Lung (tissue), 12 donors: ENCODE data around the gene DPF1. TPM values are rescaled to one million over a fixed set of nuclear protein-coding genes. Genes with fewer than 3 reads are reported as not detected.

Experiments
- ATAC-seq: fragments of 200-7000 bp; cut with Tn5 transposase; one replicate; pipeline ENCODE4 v1.9.1; 2020; ENCODE audit warnings: moderate number of reproducible peaks; ENCODE audit not compliant: insufficient read depth, low FRiP score
- DNase-seq, 3 donors: peaks; one replicate each; pipeline ENCODE4 v3.0.0-alpha.2; 2013 to 2017
- H3K27ac ChIP-seq, 2 donors: one replicate each; pipeline ENCODE4 v1.5.1; 2013; ENCODE audit warnings: mild to moderate bottlenecking in 2 of 2, moderate library complexity in 2 of 2, control low read depth in 1 of 2, inconsistent platforms in 1 of 2, low read depth in 1 of 2, low read length in 1 of 2
- H3K27me3 ChIP-seq, 3 donors: one replicate each; pipeline ENCODE4 v1.5.1; 2013; ENCODE audit warnings: low read length in 2 of 3; ENCODE audit not compliant: control insufficient read depth in 3 of 3, insufficient read depth in 3 of 3
- H3K36me3 ChIP-seq, 4 donors: one replicate each; pipeline ENCODE4 v1.5.1; 2013; ENCODE audit warnings: low read length in 4 of 4, mild to moderate bottlenecking in 1 of 4, moderate library complexity in 1 of 4; ENCODE audit not compliant: control insufficient read depth in 4 of 4, insufficient read depth in 4 of 4
- H3K4me1 ChIP-seq, 5 donors: one replicate each; pipeline ENCODE4 v1.5.1; 2013; ENCODE audit warnings: low read length in 5 of 5, mild to moderate bottlenecking in 2 of 5, moderate library complexity in 1 of 5; ENCODE audit not compliant: control insufficient read depth in 5 of 5, insufficient read depth in 5 of 5
- H3K4me3 ChIP-seq: one replicate; pipeline ENCODE4 v1.5.1; 2013; ENCODE audit warnings: mild to moderate bottlenecking, control low read depth, moderate library complexity
- H3K9ac ChIP-seq, 2 donors: one replicate each; pipeline ENCODE4 v1.5.1; 2013; ENCODE audit warnings: low read length in 2 of 2, control low read depth in 1 of 2; ENCODE audit not compliant: insufficient read depth in 1 of 2
- H3K9me3 ChIP-seq, 4 donors: one replicate each; pipeline ENCODE4 v1.5.1; 2013; ENCODE audit warnings: low read length in 3 of 4, mild to moderate bottlenecking in 1 of 4, moderate library complexity in 1 of 4; ENCODE audit not compliant: control insufficient read depth in 4 of 4, insufficient read depth in 3 of 4
- CTCF ChIP-seq: IDR thresholded peaks from 2 replicates; pipeline ENCODE4 v1.5.1; 2012; ENCODE audit warnings: mild to moderate bottlenecking; ENCODE audit errors: control extremely low read depth, extremely low read depth
- WGBS, 2 donors: extraction: QIAGEN DNeasy Blood & Tissue Kit; methylation state at CpG; one replicate each; pipeline ENCODE4 v1.1.7; 2013; 5-methylcytosine and 5-hydroxymethylcytosine counted together
- polyA plus RNA-seq, 2 donors: library from polyadenylated mRNA; stranded (reverse); fragments of 200-250 nt; gene quantifications; one replicate each; pipeline ENCODE4 v1.2.1, GENCODE V29; 2013
- total RNA-seq, 2 donors: library from RNA; depleted of rRNA in 1 of 2; stranded (reverse); fragments of >200 nt in 1 of 2; gene quantifications; one replicate each; pipeline ENCODE4 v1.2.1, GENCODE V29; 2014 to 2021
- donor health status: control.
- donor health status: control.
- donor health status: Bipolar disorder and iron deficiency.
- donor health status: healthy.
- donor health status: DM: yes; HTN: yes; CAD: no.

DPF1 gene
- total and polyA plus RNA-seq, 4 donors = 1.3 to 1.7 (median 1.4) TPM; not detected in 1

GRCh38 chr19:38208571-38208970 lies 15.5 kb downstream of the DPF1 start:
- H3K9me3 ChIP-seq = peaks cover 0 to 13% (median 0%) of the 10 kb centered on the region in 4 donors
- no peak overlapping the region for H3K4me3 ChIP-seq
- peaks cover 1 to 25% (median 6%) of the 10 kb centered on the region in 4 donors for H3K36me3 ChIP-seq
- peaks cover 0 to 5% (median 0%) of the 10 kb centered on the region in 3 donors for H3K27me3 ChIP-seq
- ATAC-seq (no peak), DNase-seq (no peak)
- no peak overlapping the region for H3K27ac ChIP-seq
- H3K4me1 ChIP-seq = peaks cover 3 to 32% (median 9%) of the 10 kb centered on the region in 5 donors
- TF ChIP-seq CTCF = no peak
- H3K9ac ChIP-seq = no peak overlapping the region
- 89 to 90% methylated on average over 3 of the region's 3 CpGs for WGBS, 2 donors

GRCh38 chr19:38207543-38207942 lies 16.5 kb downstream of the DPF1 start:
- WGBS, 2 donors = 76 to 77% methylated on average over 10 to 12 of the region's 12 CpGs
- no peak for DNase-seq
- no peak for TF ChIP-seq CTCF

GRCh38 chr19:38206928-38207327 lies 17.1 kb downstream of the DPF1 start:
- Histone ChIP-seq H3K9me3 (peaks cover 0 to 13% (median 0%) of the 10 kb centered on the region in 4 donors), H3K4me3 (no peak overlapping the region), H3K4me1 (peaks cover 3 to 32% (median 9%) of the 10 kb centered on the region in 5 donors), H3K27ac (no peak overlapping the region), H3K9ac (no peak overlapping the region), H3K27me3 (peaks cover 0 to 5% (median 0%) of the 10 kb centered on the region in 3 donors), H3K36me3 (peaks cover 5 to 37% (median 9%) of the 10 kb centered on the region in 4 donors)
- no peak for ATAC-seq
- WGBS, 2 donors = 91 to 95% methylated on average over 16 of the region's 16 CpGs
- no peak for DNase-seq
- TF ChIP-seq CTCF = no peak

More at GRCh38 chr19:38207543-38207942, 16.5 kb downstream of the DPF1 start:
- Histone ChIP-seq H3K27me3 (peaks cover 0 to 5% (median 0%) of the 10 kb centered on the region in 3 donors), H3K9ac (no peak overlapping the region), H3K4me1 (peaks cover 3 to 32% (median 9%) of the 10 kb centered on the region in 5 donors), H3K27ac (no peak overlapping the region), H3K36me3 (peaks cover 5 to 35% (median 7%) of the 10 kb centered on the region in 4 donors), H3K4me3 (no peak overlapping the region), H3K9me3 (peaks cover 0 to 13% (median 0%) of the 10 kb centered on the region in 4 donors)
- no peak for ATAC-seq
